ENCODE results near the gene DKC1. TPM values are rescaled to one million over a fixed set of nuclear protein-coding genes. Genes with fewer than 3 reads are reported as not detected.
"Not testable (repeated sequence)": the region's sequence is repeated elsewhere in the genome, so short reads cannot be mapped to it uniquely, and the experiment has no call there.

Gene DKC1
- total RNA-seq, 1 experiment from 2014 or later = 115 TPM

DNA sequence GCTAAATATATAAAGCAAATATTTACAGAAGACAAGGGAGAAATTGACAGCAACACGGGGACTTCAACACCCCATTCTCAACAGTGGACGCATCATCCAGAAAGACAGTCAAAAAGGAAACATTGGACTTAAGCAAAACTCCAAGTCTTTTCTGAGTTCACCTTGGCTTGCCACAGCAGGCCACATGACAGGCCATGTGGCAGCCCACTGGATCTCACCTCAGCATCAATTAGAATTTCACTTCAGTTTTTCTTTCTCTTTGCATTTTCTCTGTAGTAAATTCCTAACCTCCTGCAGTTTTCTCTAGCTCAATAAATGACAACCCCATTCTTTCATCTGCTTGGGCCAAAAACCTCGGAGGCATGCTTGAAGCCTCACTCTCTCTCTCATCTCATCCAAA lies 59.4 kb downstream of the DKC1 start:
- intact Hi-C loops (cut with micrococcal nuclease) = no loop called here
- no peaks in the 10 kb centered on the region for H3K36me3 ChIP-seq (ENCODE audit: low read depth, low read length)
- no peak overlapping the region for H3K27ac ChIP-seq (ENCODE audit: low read length)
- TF ChIP-seq EZH2phosphoT487 (IDR thresholded peaks at IDR 0.05; ENCODE audit: borderline replicate concordance, low read length) = no peak
- no peak for TF ChIP-seq EZH2 (IDR thresholded peaks at IDR 0.05; ENCODE audit: low read length, unreplicated experiment)
- TF ChIP-seq, protein P1, sequence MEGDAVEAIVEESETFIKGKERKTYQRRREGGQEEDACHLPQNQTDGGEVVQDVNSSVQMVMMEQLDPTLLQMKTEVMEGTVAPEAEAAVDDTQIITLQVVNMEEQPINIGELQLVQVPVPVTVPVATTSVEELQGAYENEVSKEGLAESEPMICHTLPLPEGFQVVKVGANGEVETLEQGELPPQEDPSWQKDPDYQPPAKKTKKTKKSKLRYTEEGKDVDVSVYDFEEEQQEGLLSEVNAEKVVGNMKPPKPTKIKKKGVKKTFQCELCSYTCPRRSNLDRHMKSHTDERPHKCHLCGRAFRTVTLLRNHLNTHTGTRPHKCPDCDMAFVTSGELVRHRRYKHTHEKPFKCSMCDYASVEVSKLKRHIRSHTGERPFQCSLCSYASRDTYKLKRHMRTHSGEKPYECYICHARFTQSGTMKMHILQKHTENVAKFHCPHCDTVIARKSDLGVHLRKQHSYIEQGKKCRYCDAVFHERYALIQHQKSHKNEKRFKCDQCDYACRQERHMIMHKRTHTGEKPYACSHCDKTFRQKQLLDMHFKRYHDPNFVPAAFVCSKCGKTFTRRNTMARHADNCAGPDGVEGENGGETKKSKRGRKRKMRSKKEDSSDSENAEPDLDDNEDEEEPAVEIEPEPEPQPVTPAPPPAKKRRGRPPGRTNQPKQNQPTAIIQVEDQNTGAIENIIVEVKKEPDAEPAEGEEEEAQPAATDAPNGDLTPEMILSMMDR (conservative IDR thresholded peaks at IDR 0.05; ENCODE audit: low read depth, low read length) = no peak
- no peaks in the 10 kb centered on the region for H3K9me2 ChIP-seq (replicated peaks; ENCODE audit: low read length)
- ATAC-seq (no peak), DNase-seq (no peak)
- POLR2A ChIA-PET (ENCODE audit: unreplicated experiment) = no interaction called here
- no peak overlapping the region for H3K4me3 ChIP-seq (ENCODE audit: low read length)
- H3K9me3 ChIP-seq (ENCODE audit: low read length) = no peaks in the 10 kb centered on the region
- no peaks in the 10 kb centered on the region for H3K79me2 ChIP-seq (ENCODE audit: low read length)
- H3F3A ChIP-seq (ENCODE audit: low read length, unreplicated experiment) = no peaks in the 10 kb centered on the region
- no TSS peak for BruUV-seq (replicated peaks)
- no peaks in the 10 kb centered on the region for H3K4me1 ChIP-seq (ENCODE audit: insufficient read depth, low read length)
- CTCF ChIA-PET = no interaction called here
- H3K27me3 ChIP-seq (ENCODE audit: low read length) = no peaks in the 10 kb centered on the region
- H3K9ac ChIP-seq (ENCODE audit: low read length) = no peak overlapping the region
- H4K20me1 ChIP-seq (ENCODE audit: low read length) = no peaks in the 10 kb centered on the region
- no peak overlapping the region for H3K4me2 ChIP-seq (ENCODE audit: low read length)
- no peak overlapping the region for H2AFZ ChIP-seq (ENCODE audit: low read length)

DNA sequence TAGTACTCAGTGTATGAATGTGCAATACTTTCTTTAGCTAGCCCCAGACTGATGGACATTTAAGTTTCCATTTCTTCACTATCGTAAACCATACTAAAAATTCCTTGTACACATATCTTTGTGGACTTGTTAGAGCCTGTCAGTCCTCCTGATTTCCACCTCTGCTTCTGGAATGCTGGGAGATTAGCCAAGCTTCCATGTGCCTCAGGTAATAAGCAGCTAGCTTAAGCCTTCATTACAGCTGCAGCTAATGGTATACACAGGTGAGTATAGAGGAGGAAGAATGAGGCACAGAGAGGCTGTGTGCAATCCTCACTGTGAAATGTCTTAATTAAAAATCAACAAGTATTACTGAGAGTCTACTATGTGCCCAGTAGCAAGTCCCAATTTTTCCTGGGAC lies 62.0 kb downstream of the DKC1 start:
- no peaks in the 10 kb centered on the region for H3F3A ChIP-seq (ENCODE audit: low read length, unreplicated experiment)
- ChIA-PET POLR2A (ENCODE audit: unreplicated experiment) (interaction anchor here (0.6 kb wide), 1 partner anchor 1673 kb away, joined by 3 read pairs; no protein-coding TSS in a partner anchor), CTCF (no interaction called here)
- no peaks in the 10 kb centered on the region for H3K36me3 ChIP-seq (ENCODE audit: low read depth, low read length)
- ATAC-seq (no peak), DNase-seq (no peak)
- H3K4me2 ChIP-seq (ENCODE audit: low read length) = no peak overlapping the region
- H3K9me2 ChIP-seq (replicated peaks; ENCODE audit: low read length) = no peaks in the 10 kb centered on the region
- no peaks in the 10 kb centered on the region for H3K9me3 ChIP-seq (ENCODE audit: low read length)
- H3K79me2 ChIP-seq (ENCODE audit: low read length) = no peaks in the 10 kb centered on the region
- no peaks in the 10 kb centered on the region for H4K20me1 ChIP-seq (ENCODE audit: low read length)
- TF ChIP-seq, protein P1 (conservative IDR thresholded peaks at IDR 0.05; ENCODE audit: low read depth, low read length) = no peak
- TF ChIP-seq EZH2phosphoT487 (IDR thresholded peaks at IDR 0.05; ENCODE audit: borderline replicate concordance, low read length) (no peak), EZH2 (IDR thresholded peaks at IDR 0.05; ENCODE audit: low read length, unreplicated experiment) (no peak)
- intact Hi-C loops (cut with micrococcal nuclease) = no loop called here
- H3K27ac ChIP-seq (ENCODE audit: low read length) = no peak overlapping the region
- no peak overlapping the region for H2AFZ ChIP-seq (ENCODE audit: low read length)
- H3K4me1 ChIP-seq (ENCODE audit: insufficient read depth, low read length) = no peaks in the 10 kb centered on the region
- no peak overlapping the region for H3K9ac ChIP-seq (ENCODE audit: low read length)
- no TSS peak for BruUV-seq (replicated peaks)
- no peak overlapping the region for H3K4me3 ChIP-seq (ENCODE audit: low read length)
- H3K27me3 ChIP-seq (ENCODE audit: low read length) = no peaks in the 10 kb centered on the region

DNA sequence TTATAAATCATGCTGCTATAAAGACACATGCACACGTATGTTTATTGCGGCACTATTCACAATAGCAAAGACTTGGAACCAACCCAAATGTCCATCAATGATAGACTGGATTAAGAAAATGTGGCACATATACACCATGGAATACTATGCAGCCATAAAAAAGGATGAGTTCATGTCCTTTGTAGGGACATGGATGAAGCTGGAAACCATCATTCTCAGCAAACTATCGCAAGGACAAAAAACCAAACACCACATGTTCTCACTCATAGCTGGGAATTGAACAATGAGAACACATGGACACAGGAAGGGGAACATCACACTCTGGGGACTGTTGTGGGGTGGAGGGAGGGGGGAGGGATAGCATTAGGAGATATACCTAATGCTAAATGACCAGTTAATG lies 62.9 kb downstream of the DKC1 start:
- CTCF ChIA-PET; H3K9me2 ChIP-seq (replicated peaks; ENCODE audit: low read length); H3K79me2 ChIP-seq (ENCODE audit: low read length); ATAC-seq; H3F3A ChIP-seq (ENCODE audit: low read length, unreplicated experiment); H2AFZ ChIP-seq (ENCODE audit: low read length); H3K4me1 ChIP-seq (ENCODE audit: insufficient read depth, low read length); H3K9me3 ChIP-seq (ENCODE audit: low read length); H3K4me3 ChIP-seq (ENCODE audit: low read length); DNase-seq; H3K36me3 ChIP-seq (ENCODE audit: low read depth, low read length); POLR2A ChIA-PET (ENCODE audit: unreplicated experiment); H3K27ac ChIP-seq (ENCODE audit: low read length); H3K4me2 ChIP-seq (ENCODE audit: low read length); H3K9ac ChIP-seq (ENCODE audit: low read length); BruUV-seq (replicated peaks); intact Hi-C loops (cut with micrococcal nuclease); H3K27me3 ChIP-seq (ENCODE audit: low read length); H4K20me1 ChIP-seq (ENCODE audit: low read length): not testable (repeated sequence)

Other genes with a start within 250 kb of the DKC1 start
- 69.2 and 88.0 TPM in 2 replicates for gene FAM3A, start 246.6 kb upstream of the DKC1 start, total RNA-seq (2014; rRNA removed)
- gene G6PD, start 216.0 kb upstream of the DKC1 start, total RNA-seq (2014; rRNA removed) = 121 and 147 TPM in 2 replicates
- 34.3 and 39.6 TPM in 2 replicates for gene IKBKG, start 215.2 kb upstream of the DKC1 start, total RNA-seq (2014; rRNA removed)
- gene CTAG1A, start 177.7 kb upstream of the DKC1 start, total RNA-seq (2014; rRNA removed) = not detected in 2 replicates
- gene CTAG1B, start 143.6 kb upstream of the DKC1 start, total RNA-seq (2014; rRNA removed) = not detected in 2 replicates
- not detected in 2 replicates for gene CTAG2, start 109.3 kb upstream of the DKC1 start, total RNA-seq (2014; rRNA removed)
- 3.1 TPM in 1 of 2 replicates, not detected in the other for gene GAB3, start 11.8 kb upstream of the DKC1 start, total RNA-seq (2014; rRNA removed)
- 18.3 and 18.8 TPM in 2 replicates for gene MPP1, start 42.6 kb downstream of the DKC1 start, total RNA-seq (2014; rRNA removed)
- not detected in 2 replicates for gene SMIM9, start 71.8 kb downstream of the DKC1 start, total RNA-seq (2014; rRNA removed)
- 13.6 and 16.8 TPM in 2 replicates for gene F8A1, start 123.5 kb downstream of the DKC1 start, total RNA-seq (2014; rRNA removed)